Endodermal cell (in vitro differentiated cells): ENCODE results near the gene KCND3. TPM values are rescaled to one million over a fixed set of nuclear protein-coding genes. Genes with fewer than 3 reads are reported as not detected.

Experiments
- DNase-seq: peaks from one replicate; pipeline ENCODE4 v3.0.0-alpha.2; 2017
- H3K27ac ChIP-seq: 2 replicates; pipeline ENCODE4 v1.5.1; 2013; ENCODE audit warnings: mild to moderate bottlenecking, low read depth, low read length, moderate library complexity
- H3K27me3 ChIP-seq: 2 replicates; pipeline ENCODE4 v1.6.1; 2013; ENCODE audit warnings: mild to moderate bottlenecking, low read length, moderate library complexity; ENCODE audit not compliant: insufficient read depth, control insufficient read depth, poor library complexity, severe bottlenecking
- H3K36me3 ChIP-seq: 2 replicates; pipeline ENCODE4 v1.7.0; 2013; ENCODE audit warnings: mild to moderate bottlenecking, low read length, moderate library complexity; ENCODE audit not compliant: control insufficient read depth, insufficient read depth
- H3K4me1 ChIP-seq: one replicate; pipeline ENCODE4 v1.7.0; 2013; ENCODE audit warnings: low read length; ENCODE audit not compliant: control insufficient read depth, insufficient read depth
- H3K4me3 ChIP-seq: 2 replicates; pipeline ENCODE4 v1.5.1; 2013; ENCODE audit warnings: mild to moderate bottlenecking, low read length, moderate library complexity
- H3K9ac ChIP-seq: 2 replicates; pipeline ENCODE4 v1.6.1; 2013; ENCODE audit warnings: mild to moderate bottlenecking, low read length, moderate library complexity; ENCODE audit not compliant: poor library complexity, severe bottlenecking; ENCODE audit errors: extremely low read depth
- H3K9me3 ChIP-seq: 2 replicates; pipeline ENCODE4 v1.6.1; 2013; ENCODE audit warnings: mild to moderate bottlenecking, low read length, moderate library complexity; ENCODE audit not compliant: control insufficient read depth
- H3K27ac Mint-ChIP-seq: 2 replicates; pipeline ENCODE4 v1.8.0; 2020; ENCODE audit warnings: mixed read lengths
- H3K27me3 Mint-ChIP-seq: 2 replicates; pipeline ENCODE4 v1.8.0; 2021; ENCODE audit warnings: mild to moderate bottlenecking, mixed read lengths; ENCODE audit not compliant: insufficient read depth
- H3K36me3 Mint-ChIP-seq: 2 replicates; pipeline ENCODE4 v1.8.0; 2020; ENCODE audit warnings: low read depth, mixed read lengths
- H3K4me1 Mint-ChIP-seq: 2 replicates; pipeline ENCODE4 v1.8.0; 2020; ENCODE audit warnings: mixed read lengths
- H3K4me3 Mint-ChIP-seq: 2 replicates; pipeline ENCODE4 v1.8.0; 2020; ENCODE audit warnings: mild to moderate bottlenecking, moderate library complexity, mixed read lengths
- H3K9me3 Mint-ChIP-seq: 2 replicates; pipeline ENCODE4 v1.8.0; 2020; ENCODE audit warnings: mild to moderate bottlenecking, mixed read lengths
- WGBS, 2 experiments: methylation state at CpG; one replicate each; pipeline versions ENCODE4 v1.1.5 to v1.1.7; 2013; ENCODE audit warnings: missing lambda C conversion rate in 2 of 2, mixed read lengths in 1 of 2; ENCODE audit not compliant: insufficient coverage in 1 of 2, insufficient read length in 1 of 2; 5-methylcytosine and 5-hydroxymethylcytosine counted together
- total RNA-seq, 2 donors: library from RNA; stranded (reverse); fragmentation: NEBNext Ultra II Directional in 1 of 2; extraction: Animal tissue kit (Norgen Biotek cat#: 25700) in 1 of 2; gene quantifications; 2 replicates in 1 of 2; 3 replicates in 1 of 2; pipeline ENCODE4 v1.2.1, GENCODE V29; 2021
- TF ChIP-seq, protein P1 (sequence below): fragments of 200-600 bp; sonication (generic); conservative IDR thresholded peaks from 2 replicates; pipeline ENCODE4 v1.5.0; 2021; ENCODE audit warnings: antibody characterized with exemption, mild to moderate bottlenecking

KCND3 gene
- total RNA-seq, 2 donors from 2014 or later, result 0.13 TPM; not detected in 1

DNA sequence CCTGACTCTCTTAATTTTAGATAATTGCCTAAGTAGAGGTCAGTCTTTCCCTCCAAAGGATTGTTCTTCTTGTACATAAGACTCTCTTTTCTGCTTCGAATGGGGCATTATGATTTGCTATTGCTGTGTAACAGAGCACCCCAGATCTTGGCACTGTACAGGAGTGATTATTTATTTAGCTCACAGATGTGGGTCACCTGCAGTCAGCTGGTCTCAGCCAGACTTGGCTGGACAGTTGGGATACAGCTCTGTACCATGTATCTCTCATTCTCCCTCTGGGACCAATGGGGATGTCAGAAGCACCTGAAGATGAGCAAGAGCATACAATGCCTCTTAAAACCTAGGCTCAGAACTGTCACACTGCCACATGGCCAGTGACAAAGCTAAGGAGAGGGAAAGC, 23.4 kb upstream of the KCND3 start:
- H3K4me3 Mint-ChIP-seq, result no peak overlapping the region
- no peak for DNase-seq
- Histone ChIP-seq H3K4me3 (no peak overlapping the region), H3K9ac (no peak overlapping the region), H3K9me3 (peaks cover 15% of the 10 kb centered on the region), H3K36me3 (no peaks in the 10 kb centered on the region), H3K27ac (no peak overlapping the region), H3K27me3 (peaks cover 96% of the 10 kb centered on the region), H3K4me1 (no peaks in the 10 kb centered on the region)
- H3K27ac Mint-ChIP-seq, result no peak overlapping the region
- H3K4me1 Mint-ChIP-seq, result no peaks in the 10 kb centered on the region
- 96 to 100% methylated on average over 1 of the region's 1 CpG for WGBS, 2 experiments
- peaks cover 93% of the 10 kb centered on the region for H3K27me3 Mint-ChIP-seq
- no peaks in the 10 kb centered on the region for H3K36me3 Mint-ChIP-seq
- TF ChIP-seq, protein P1, sequence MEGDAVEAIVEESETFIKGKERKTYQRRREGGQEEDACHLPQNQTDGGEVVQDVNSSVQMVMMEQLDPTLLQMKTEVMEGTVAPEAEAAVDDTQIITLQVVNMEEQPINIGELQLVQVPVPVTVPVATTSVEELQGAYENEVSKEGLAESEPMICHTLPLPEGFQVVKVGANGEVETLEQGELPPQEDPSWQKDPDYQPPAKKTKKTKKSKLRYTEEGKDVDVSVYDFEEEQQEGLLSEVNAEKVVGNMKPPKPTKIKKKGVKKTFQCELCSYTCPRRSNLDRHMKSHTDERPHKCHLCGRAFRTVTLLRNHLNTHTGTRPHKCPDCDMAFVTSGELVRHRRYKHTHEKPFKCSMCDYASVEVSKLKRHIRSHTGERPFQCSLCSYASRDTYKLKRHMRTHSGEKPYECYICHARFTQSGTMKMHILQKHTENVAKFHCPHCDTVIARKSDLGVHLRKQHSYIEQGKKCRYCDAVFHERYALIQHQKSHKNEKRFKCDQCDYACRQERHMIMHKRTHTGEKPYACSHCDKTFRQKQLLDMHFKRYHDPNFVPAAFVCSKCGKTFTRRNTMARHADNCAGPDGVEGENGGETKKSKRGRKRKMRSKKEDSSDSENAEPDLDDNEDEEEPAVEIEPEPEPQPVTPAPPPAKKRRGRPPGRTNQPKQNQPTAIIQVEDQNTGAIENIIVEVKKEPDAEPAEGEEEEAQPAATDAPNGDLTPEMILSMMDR, result no peak
- H3K9me3 Mint-ChIP-seq, result peaks cover 22% of the 10 kb centered on the region

DNA sequence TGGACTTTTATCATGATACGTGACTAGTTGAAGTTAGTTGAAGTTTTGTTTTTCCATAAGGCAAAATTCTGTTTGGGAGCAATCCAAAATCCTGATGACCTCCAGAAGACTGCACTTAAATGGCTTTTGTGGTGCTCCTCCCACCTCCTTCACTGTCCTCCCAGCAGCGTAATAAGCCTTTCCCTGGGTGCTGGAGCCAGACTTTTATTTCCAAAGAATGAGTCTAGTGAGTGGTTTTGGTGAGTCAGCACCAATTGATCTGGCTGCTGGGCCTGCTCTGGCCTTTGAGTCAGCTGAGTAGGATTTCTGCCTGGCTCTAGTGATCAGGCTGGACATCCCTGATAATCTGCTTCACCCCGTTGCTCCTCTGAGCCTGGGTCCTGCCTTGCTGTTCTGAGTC, 21.7 kb upstream of the KCND3 start:
- H3K36me3 Mint-ChIP-seq, result no peaks in the 10 kb centered on the region
- H3K9ac ChIP-seq, result no peak overlapping the region
- no peaks in the 10 kb centered on the region for H3K4me1 ChIP-seq
- peaks cover 9% of the 10 kb centered on the region for H3K9me3 ChIP-seq
- H3K36me3 ChIP-seq, result no peaks in the 10 kb centered on the region
- H3K27ac Mint-ChIP-seq, result no peak overlapping the region
- no peak overlapping the region for H3K27ac ChIP-seq
- no peak overlapping the region for H3K4me3 Mint-ChIP-seq
- TF ChIP-seq, protein P1, result no peak
- no peak for DNase-seq
- peaks cover under 1% of the 10 kb centered on the region for H3K4me1 Mint-ChIP-seq
- H3K27me3 ChIP-seq, result peaks cover 96% of the 10 kb centered on the region
- 88 to 92% methylated on average over 2 to 3 of the region's 3 CpGs for WGBS, 2 experiments
- H3K4me3 ChIP-seq, result no peak overlapping the region
- H3K27me3 Mint-ChIP-seq, result peaks cover 93% of the 10 kb centered on the region
- peaks cover 19% of the 10 kb centered on the region for H3K9me3 Mint-ChIP-seq

DNA sequence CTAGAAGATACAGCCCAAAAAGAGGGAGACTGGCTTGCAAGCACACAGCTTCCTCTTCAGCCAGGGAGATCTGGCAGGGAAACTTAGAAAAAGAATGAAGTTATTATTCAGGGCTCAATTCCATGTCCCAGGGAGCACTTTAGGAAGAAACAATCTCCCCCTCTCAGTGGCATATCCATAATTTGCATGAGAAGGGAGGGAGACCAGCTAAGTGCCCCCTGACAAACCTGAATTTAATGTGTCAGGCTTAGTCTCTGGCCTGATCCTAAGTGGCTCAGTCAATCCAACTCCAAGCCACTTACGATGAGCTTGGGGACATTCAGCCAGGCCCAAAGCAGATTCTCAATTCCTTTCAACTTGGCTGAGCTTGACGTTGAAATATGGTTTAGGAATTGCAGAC, 17.7 kb upstream of the KCND3 start:
- Histone ChIP-seq H3K9ac (no peak overlapping the region), H3K4me3 (no peak overlapping the region), H3K27ac (no peak overlapping the region), H3K36me3 (no peaks in the 10 kb centered on the region), H3K27me3 (peaks cover 96% of the 10 kb centered on the region), H3K9me3 (no peaks in the 10 kb centered on the region), H3K4me1 (no peaks in the 10 kb centered on the region)
- DNase-seq, result no peak
- Mint-ChIP-seq H3K27ac (no peak overlapping the region), H3K9me3 (no peaks in the 10 kb centered on the region), H3K4me1 (peaks cover 11% of the 10 kb centered on the region), H3K36me3 (no peaks in the 10 kb centered on the region), H3K27me3 (peaks cover 91% of the 10 kb centered on the region), H3K4me3 (no peak overlapping the region)
- WGBS, 2 experiments, result 76 to 81% methylated on average over 2 of the region's 2 CpGs
- TF ChIP-seq, protein P1, result no peak
